Stimulated activated CD8-positive, alpha-beta memory T cell treated with anti-CD3 and anti-CD28 coated beads, Interleukin-4, amount 100 ng/mL, for 24 hours (primary cell): ENCODE measurements around the gene VANGL2.

Source experiments
- DNase-seq: peaks from one replicate; pipeline ENCODE4 v3.0.0-alpha.2; 2020; ENCODE audit warnings: low read depth

Gene VANGL2

DNA sequence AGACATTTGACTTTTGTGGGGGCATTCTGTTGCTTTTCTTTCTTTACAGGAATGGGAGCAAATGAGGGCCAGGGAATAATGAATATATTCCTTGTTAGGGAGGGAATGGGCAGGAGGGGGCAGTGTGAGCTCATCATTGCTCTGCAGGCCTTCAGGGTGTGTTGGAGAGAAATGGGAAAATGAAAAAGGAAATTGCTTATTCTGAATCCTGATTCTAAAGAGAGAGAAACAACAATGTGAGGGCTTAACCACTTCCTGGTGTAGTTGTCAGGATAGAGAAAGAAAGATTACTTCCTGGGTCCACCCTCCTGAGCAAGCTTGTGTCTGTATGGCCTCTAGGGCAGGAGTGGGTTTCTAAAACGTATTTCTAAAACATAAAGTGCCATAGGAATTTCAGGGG, 28.3 kb downstream of the VANGL2 start:
- no peak for DNase-seq

DNA sequence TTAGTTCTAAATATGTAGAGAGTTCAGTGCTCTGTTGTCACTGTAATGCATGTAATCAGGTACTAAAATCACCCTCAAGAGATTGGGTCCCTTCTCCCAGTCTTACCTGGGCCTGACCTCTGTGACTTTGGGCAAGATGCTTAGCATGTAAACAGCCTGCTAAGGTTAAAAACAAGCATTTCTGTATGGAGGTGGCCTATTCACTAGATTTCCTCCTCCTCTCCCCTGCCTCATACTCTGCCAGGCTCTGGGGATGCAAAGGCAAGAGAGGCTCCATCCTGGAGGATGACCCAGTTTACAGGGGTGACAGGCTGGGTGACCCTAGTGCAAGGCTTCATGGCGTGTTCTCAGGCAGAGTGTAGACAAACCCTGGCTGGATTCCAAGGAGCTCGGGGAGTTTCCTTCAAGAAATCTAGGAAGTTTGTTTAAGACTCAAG, 28.8 kb downstream of the VANGL2 start:
- no peak for DNase-seq

DNA sequence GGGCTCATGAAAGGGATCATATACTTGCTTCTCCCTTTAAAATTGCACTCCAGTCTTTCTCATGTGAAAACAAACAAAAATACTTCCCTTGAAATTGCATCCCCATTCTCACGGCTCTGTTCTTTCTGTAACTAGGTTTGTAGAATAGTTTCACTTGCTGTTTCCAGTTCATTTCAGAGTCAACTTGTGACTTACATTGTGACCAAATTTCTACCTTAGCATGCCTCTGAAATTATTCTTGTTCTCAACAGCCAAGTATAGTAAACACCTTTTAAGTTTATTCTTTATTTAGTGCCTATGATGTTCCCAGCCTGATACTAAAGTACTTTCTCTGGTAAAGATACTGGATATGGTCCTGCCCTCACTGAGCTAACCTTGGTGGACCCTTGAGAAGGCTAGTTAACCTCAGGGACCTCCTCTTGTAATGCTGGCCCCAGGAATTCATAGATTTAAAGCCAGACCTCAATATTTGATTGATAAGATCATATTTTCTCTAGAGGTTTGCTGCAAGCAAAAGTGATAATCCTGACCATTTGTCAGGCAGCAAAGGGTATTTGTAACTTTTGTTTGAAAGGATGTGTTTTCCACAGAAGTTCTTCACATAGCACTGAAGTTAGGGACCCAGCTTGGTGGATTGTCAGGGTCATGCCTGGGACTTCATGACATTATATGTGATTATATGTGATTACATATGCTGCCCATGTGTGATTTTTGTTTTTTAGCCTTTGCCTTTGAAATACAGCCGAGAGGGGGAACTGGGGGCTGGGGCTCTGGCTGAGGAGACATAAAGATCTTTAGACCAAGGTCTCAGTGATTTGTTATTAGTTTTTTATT, 29.6 kb downstream of the VANGL2 start:
- no peak for DNase-seq

DNA sequence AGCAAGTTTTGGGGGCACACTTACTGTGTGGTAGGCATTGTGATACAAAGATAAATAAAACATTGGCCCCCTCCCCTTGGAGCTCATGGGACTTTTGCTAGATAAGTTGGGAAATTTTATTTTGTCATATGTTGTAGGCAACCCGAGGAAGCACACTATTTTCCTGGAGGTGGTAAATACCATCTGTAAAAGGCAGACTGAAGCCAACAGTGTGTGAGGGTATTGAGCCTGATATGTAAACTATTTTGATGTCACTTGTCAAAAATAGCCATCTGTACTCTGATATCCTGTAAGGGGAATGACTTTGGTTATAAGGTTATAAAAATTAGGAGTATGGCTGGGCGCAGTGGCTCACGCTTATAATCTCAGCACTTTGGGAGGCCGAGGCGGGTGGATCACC, 30.6 kb downstream of the VANGL2 start:
- no peak for DNase-seq

DNA sequence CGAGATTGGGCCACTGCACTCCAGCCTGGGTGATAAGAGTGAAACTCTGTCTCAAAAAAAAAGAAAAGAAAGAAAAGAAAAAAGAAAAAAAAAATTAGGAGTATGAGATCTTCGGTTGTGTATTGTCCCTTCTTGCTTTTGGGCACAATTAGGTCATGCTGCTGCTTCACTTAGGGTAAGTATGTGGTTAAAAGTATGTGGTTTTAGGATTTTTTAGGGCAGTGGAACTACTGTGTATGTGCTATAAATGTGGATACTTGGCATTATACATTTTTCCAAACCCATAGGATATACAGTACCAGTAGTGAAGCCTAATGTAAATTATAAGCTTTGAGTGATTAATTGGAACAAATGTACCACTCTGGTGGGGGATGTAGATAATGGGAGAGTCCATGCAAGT, 31.2 kb downstream of the VANGL2 start:
- DNase-seq = no peak

DNA sequence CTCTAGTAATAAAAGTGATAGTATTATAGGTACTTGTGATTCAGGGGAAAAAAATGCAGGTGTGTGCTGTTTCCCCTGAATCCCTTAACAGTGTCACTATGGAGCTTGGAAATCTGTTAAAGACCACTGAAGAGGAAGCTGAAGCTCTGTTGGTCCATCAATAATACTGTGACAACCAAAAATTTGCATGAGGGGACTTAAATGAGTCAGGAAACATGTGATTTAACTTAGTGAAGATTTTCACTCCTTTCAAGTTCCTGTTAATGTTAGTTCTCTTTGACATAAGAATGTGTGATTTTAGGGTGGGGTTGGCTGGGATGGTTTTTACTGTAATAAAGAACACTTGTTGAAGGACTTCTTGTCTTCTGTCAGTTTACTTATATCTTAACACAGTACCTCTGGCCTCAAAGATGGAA, 32.0 kb downstream of the VANGL2 start:
- DNase-seq = no peak

DNA sequence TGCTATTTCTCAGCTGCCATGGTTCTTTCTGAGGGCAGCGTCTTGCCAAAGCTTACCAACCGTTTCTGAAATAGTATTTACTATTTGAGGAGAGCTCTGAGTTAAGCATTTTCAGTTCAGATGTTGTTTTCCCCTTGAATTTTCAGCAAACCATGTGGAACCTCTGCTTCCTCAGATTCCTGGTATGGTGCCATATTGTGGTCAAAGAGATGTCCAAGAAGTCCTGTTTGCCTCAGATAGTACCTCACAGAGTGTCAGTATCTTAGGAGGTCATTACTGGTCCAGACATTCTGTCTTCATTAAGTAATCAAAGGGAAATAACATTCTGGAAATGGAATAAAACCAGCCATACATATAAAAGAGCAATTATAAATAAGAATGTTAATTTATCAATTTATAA, 36.6 kb downstream of the VANGL2 start:
- DNase-seq = no peak

DNA sequence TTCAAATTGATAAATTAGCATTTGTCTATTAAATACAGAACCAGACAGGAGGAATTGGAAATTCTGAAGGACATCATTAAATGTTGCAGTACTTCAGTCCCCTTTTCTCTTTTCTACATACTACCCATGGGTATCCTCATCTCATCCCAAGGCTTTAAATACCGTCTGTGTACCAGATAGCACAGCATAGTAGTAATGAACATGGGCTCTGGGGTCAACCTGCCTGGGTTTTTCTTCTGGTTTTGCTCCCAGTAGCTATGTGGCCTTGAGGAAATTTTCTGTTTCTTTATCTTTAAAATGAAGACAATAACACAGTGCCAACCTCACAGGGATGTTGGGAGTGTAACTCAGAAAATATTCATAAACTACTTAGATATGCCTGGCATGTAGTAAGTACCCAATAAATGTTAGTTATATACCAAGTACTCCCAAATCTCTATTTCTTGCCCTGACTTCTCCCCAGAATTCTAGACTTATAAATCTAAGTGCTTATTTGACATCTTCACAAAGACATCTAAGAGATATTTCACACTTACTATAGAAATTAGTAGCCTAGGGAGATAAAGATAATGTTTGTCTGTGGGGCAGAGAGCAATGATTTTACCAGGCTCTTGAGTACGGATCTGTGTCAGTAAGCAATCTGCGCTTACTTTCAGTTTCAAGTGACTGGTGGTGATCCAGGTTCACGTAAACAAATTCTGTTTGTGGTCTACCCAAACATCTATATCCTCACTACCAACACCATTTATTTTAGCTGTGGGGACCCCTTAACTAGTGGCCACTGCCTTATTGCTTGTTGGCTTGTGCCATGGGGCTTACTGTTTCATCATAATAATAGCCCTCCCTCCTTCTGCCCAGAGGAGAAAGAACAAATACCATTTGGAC, 37.3 kb downstream of the VANGL2 start:
- DNase-seq = no peak

DNA sequence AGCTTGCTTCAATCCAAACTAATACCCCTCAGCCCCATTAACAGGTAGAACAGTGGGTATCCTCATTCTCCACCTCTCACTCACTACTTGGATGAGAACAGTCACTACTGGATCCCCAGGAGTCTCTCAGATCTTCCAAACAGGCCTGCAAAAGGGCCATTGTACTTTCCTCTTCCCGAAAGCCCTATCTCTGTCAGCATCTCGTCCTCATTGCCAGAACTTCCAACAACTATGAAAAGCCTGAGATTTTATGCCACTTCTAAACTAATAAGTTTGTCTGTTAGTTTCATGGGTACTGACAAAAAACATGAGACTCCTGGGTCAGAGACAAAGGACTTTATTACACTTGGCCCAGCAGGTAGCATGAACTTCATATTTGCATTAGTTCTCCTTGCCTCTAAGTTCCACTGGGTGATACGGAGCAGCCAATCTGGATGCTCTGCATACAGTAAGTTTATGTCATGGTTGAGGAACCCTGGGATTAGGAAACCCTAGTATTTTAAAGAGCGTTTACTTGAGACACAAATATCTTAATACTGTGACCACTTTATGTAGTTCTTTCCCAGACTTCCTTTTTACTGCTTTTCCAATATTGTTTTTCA, 38.1 kb downstream of the VANGL2 start:
- DNase-seq = no peak

DNA sequence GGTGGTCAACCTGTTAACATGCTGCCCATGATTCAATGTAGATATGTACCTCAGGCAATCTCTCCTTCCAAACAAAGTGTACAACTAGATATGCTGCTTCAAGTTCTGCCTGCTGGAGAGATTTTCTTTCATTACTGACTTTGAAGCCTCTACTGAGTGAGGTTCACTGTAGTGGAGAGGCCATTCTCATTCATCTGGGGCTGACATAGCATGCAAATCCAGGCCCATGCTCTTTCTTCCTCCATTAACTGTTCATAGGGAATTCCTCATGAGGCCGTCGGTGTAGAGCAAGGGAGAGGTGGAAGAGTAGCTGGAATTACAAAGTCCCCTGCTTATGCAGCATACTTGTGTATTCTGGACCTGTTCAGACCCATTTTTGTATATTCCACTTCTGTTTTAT, 38.6 kb downstream of the VANGL2 start:
- no peak for DNase-seq

DNA sequence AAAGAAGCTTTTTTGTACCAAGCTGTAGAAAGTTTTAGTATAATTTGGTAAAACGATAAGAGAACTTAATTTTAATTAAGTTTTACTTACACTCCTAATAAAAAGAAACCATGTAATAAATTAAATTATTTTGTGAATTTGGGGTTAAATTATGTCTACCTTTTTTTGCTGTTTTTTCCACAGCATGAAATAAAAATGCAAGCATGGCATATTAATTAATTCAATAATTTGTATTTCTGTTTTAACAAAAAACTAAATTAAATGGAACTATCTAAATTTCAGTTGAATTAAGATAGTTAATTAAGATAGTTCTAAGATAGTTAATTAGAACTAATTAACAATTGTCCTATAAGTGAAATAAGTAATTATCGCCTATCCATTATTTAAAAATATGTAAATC, 39.4 kb downstream of the VANGL2 start:
- DNase-seq = no peak

DNA sequence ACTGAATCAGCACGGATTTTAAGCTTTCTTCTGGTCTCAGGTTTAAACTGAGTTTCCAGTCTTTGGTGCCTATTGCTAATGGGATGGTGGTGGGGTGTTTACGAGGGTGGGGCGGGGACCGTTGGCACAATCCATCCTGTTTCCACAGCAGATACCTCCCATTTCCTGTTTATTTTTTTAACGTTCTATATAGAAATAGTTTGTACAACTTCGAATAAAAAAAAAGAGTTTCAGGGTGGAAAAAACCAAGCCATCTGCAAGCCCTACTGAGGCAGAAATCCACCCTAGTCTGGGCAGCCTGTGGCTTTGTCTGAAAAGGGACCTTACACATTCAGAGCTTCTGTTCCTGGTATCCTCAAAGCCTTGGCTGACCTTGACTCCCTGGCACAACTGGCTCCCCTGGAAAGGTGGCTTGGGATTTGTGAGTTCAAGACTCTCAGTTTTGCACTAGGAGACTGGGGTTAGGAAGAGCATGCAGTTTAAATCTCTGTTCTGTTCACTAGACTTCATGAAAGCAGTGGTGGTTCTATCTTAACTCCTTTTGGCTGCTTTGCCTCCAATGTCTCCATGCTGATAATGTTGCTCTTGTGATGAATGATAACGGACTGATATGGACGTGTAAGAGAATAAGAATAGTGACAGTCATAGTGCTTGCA, 46.7 kb downstream of the VANGL2 start:
- no peak for DNase-seq

DNA sequence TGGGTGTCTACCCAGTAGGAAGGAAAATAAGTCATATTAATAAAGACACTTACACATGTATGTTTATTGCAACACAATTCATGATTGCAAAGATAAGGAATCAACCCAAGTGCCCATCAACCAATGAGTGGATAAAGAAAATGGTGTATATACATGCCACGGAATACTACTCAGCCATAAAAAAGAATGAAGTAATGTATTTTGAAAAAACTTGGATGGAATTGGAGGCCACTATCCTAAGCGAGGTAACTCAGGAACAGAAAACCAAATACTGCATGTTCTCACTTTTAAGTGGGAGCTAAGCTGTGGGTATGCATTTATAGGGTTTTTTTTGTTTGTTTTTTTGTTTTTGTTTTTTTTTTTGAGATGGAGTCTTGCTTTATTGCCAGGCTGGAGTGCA, 49.1 kb downstream of the VANGL2 start:
- no peak for DNase-seq

DNA sequence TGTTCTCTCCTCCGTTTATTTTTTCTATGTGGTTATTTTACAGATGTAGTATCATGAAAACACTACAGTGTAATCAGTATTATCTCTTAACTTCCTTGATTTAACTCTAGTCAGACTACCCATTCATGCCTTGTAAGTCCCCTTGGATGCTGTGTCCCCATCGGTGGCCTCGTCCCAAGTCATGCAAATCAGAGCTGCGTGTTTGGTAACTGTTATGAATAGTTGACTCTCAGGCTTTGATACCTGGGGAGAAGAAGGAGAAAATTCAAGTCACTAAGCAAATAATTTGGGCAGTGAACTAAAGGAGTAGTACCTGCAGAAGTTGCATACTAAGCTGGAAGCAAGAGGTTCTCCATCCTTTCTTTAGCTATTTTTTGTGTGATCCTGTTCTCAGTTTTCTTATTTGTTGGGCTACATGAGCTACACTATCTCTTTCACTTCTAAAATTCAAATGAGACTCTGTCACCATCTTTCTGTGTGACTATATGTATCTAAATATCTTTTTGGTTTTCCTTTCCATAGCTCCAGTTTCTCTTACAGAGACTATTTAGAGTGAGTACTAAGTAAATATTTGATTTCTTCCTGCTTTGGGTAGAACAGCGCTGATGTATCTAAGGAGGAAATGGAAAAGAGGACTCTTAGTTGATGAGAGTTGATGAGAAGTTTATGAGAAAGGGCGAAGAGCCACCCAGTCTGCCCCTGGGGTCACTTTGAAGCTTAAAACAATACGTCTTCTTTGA, 50.9 kb downstream of the VANGL2 start:
- no peak for DNase-seq

DNA sequence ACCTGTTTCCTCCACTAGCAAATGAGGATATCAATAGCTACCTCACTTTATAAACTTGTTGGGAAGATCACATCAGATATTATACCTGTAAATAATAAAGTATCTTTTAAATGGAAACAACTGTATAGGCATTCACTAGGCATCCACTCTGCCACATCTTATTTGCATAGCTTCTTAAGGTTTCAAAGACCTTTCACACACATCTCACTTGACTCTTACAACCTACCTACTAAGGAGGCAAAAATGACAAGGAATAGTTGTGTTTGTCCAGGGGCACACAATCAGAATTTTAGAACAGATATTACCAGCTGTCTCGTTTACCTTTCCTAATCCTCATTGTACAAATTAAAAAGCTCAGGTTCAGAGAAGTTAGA, 51.5 kb downstream of the VANGL2 start:
- no peak for DNase-seq

DNA sequence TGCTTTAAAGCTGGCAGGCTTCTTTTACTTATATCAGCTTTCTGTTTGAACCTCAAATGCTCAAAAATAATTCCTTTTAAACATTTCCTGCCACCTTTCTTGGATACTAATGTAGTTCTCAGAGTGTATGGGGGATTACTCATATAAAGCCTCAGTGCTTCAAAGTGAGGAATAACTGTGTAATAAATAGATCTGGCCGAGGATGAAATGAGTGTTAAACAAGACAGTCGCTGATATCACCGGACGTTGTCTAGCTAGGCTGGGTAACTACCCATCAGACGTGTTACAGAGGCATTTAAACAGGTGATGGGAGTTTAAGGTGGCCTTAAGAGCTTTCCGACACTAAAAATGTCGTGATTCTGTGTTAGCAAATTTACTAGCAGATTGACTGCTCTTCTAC, 53.1 kb downstream of the VANGL2 start:
- no peak for DNase-seq

DNA sequence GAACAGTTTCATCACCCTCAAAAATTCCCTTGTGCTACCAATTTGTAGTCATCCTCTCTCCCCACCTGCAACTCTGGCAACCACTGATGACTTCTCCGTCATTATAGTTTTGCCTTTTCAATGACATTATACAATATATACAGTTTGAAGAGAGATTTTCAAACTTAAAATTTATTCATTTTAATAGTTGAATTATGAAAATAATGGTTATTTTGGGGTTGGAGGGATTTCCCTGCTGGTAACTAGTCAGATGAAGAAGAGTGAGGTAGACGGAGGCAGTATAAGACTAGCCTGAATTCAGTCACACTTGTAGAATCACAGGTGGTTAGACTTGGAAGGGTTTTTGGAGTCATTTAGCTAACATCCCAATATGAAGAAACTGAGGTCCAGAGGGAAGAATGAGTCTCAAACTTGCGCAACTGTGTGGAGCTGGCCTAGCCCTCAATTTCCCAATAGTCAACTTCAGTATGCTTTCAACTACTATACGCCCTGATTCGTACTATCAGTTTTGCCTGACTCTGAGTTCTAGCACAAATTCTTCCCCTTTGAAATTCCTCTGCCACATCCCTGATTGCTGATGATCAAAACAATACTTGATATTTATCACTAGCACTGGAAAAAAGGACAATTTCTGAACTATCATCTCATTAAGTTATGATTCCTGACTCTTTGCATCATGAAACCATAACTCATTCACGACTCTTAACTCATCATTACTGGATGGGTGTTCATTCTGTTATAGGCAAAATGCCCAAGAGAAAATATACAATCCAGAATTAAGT, 54.2 kb downstream of the VANGL2 start:
- DNase-seq = no peak

DNA sequence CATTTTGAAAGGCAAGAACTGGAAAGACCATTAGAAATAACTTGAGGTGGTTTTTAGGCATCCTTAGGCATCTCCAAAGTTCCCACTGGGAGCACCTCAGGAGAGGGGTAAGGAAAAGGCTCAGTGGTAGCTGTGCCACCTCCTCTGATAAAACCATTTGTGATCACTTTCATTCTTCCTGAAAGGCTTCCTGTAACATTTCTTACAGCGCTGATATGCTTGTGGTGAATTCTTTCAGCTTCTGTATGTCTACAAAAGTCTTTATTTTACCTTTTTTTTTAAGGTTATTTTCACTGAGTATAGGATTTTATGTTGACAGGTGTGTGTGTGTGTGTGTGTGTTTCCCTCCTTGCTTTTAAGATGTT, 54.8 kb downstream of the VANGL2 start:
- DNase-seq = no peak

DNA sequence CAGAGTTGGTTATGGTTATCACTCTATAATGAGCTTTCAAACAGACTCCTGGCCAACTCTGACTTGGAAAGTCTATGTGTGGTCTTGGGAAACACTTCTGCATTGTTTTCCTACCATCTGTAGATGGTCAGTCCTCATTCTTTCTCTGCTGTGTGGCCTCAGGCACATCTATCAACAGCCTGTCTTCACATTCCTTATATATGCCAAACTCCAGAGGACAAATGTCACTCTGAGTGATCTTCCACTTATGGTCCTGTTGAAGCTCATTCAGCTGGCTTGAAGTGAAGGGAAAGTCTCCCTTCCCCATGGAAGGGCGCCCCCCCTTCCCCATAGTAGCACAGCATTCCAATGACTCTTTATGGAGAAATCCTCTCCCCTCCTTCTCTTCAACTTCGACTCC, 58.7 kb downstream of the VANGL2 start:
- no peak for DNase-seq

DNA sequence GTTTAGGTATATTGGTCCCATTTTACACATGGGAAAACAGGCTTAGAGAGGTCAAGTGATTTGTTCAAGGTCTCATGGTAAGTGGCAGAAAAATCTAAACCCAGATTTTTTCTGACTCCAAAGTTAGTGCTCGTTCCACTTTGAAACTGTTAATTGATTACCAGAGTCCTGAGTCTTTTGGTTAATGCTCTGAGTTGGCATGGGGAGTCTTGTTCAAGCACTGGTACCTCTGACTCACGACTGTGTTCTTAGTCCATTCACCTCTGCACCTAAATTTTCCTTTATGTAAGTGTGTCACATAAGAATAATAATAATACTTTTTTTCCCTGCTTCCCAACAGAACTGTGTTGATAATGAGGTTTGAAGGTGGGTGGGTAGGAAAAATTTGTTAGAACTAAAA, 59.3 kb downstream of the VANGL2 start:
- no peak for DNase-seq

DNA sequence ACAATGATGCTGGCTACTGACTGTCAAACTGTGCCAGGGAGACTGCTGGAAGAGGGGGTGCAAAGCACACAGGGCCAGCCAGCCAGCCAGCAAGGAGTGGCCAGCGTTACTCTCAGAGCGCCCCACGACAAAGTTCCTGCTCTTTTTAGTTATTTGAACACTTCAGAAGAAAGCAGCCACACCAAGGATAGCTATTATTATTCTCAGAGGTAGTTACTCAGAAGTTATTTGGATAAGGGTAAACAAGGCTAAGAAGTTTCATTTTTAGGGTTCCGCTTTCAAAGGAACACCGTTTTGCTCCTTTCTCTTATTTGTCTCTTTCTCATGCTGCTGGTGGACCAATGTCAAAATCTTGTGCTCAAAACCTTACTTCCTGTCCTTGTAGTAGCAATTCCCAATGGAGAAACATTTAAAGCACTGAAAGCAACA, 59.9 kb downstream of the VANGL2 start:
- no peak for DNase-seq
